SK-N-SH treated with all-trans-retinoic acid at 6 μM for 48 hours (cell line): Measurements from ENCODE around the gene ARSB.

Experiments
- ATAC-seq: fragments of 200-7000 bp; cut with Tn5 transposase; 3 replicates; pipeline ENCODE4 v1.9.1; 2020; ENCODE audit warnings: mild to moderate bottlenecking, moderate library complexity
- ARNTL ChIP-seq: fragments of 450-650 bp; formaldehyde crosslinking; IDR thresholded peaks from 2 replicates; pipeline ENCODE4 v1.5.0; 2020; ENCODE audit warnings: low read depth, mild to moderate bottlenecking, moderate library complexity, borderline replicate concordance
- BACH2 ChIP-seq: fragments of 250-450 bp; sonication (Bioruptor Pico); IDR thresholded peaks from 2 replicates; pipeline ENCODE4 v1.9.0; 2021; ENCODE audit warnings: mild to moderate bottlenecking, borderline replicate concordance
- CSRNP3 ChIP-seq: fragments of 250-450 bp; sonication (Bioruptor Pico); IDR thresholded peaks from 2 replicates; pipeline ENCODE4 v1.5.1; 2021; ENCODE audit warnings: mild to moderate bottlenecking, moderate library complexity
- GLIS3 ChIP-seq: fragments of 250-450 bp; sonication (Bioruptor Pico); IDR thresholded peaks from 2 replicates; pipeline ENCODE4 v1.5.0; 2020; ENCODE audit warnings: mild to moderate bottlenecking, moderate library complexity
- ISL1 ChIP-seq: fragments of 250-450 bp; sonication (Bioruptor Pico); IDR thresholded peaks from 2 replicates; pipeline ENCODE4 v2.1.2; 2022; ENCODE audit warnings: mild to moderate bottlenecking, moderate library complexity
- OSR1 ChIP-seq: fragments of 250-450 bp; sonication (Bioruptor Pico); IDR thresholded peaks from 2 replicates; pipeline ENCODE4 v1.8.0; 2022; ENCODE audit warnings: moderate library complexity, mild to moderate bottlenecking, inconsistent platforms
- RARB ChIP-seq: fragments of 250-450 bp; sonication (Bioruptor Pico); IDR thresholded peaks from 2 replicates; pipeline ENCODE4 v1.8.0; 2021; ENCODE audit warnings: mild to moderate bottlenecking, moderate library complexity
- SNAI2 ChIP-seq: fragments of 250-450 bp; sonication (Bioruptor Pico); IDR thresholded peaks from 2 replicates; pipeline ENCODE4 v1.5.0; 2020; ENCODE audit warnings: mild to moderate bottlenecking, moderate library complexity
- TCF4 ChIP-seq: fragments of 250-450 bp; sonication (Bioruptor Pico); IDR thresholded peaks from 2 replicates; pipeline ENCODE4 v1.8.0; 2021; ENCODE audit warnings: mild to moderate bottlenecking, moderate library complexity, borderline replicate concordance
- TOX ChIP-seq: fragments of 250-450 bp; sonication (Bioruptor Pico); IDR thresholded peaks from 2 replicates; pipeline ENCODE4 v1.8.0; 2021; ENCODE audit warnings: mild to moderate bottlenecking, moderate library complexity, borderline replicate concordance
- ZFP3 ChIP-seq: fragments of 250-450 bp; sonication (Bioruptor Pico); IDR thresholded peaks from 2 replicates; pipeline ENCODE4 v1.5.0; 2020; ENCODE audit warnings: mild to moderate bottlenecking, moderate library complexity
- ZFP30 ChIP-seq: fragments of 450-650 bp; formaldehyde crosslinking; IDR thresholded peaks from 2 replicates; pipeline ENCODE4 v1.5.0; 2022; ENCODE audit warnings: mild to moderate bottlenecking, moderate library complexity
- ZNF70 ChIP-seq: fragments of 450-650 bp; formaldehyde crosslinking; IDR thresholded peaks from 2 replicates; pipeline ENCODE4 v1.5.0; 2020; ENCODE audit warnings: mild to moderate bottlenecking, moderate library complexity
- TF ChIP-seq, protein P1 (sequence below): fragments of 250-450 bp; sonication (Bioruptor Pico); IDR thresholded peaks from 2 replicates; pipeline ENCODE4 v1.5.1; 2020; ENCODE audit warnings: low read depth, mild to moderate bottlenecking, moderate library complexity
- TF ChIP-seq, protein P2 (sequence below): fragments of 250-450 bp; sonication (Bioruptor Pico); IDR thresholded peaks from 2 replicates; pipeline ENCODE4 v1.8.0; 2020; ENCODE audit warnings: mild to moderate bottlenecking, moderate library complexity, borderline replicate concordance
- TF ChIP-seq, protein P3 (sequence below): fragments of 250-450 bp; sonication (Bioruptor Pico); IDR thresholded peaks from 2 replicates; pipeline ENCODE4 v1.8.0; 2021; ENCODE audit warnings: low read depth, mild to moderate bottlenecking, moderate library complexity, borderline replicate concordance

Gene ARSB

GRCh38 chr5:78889369-78890140 lies 95.6 kb downstream of the ARSB start:
- TF ChIP-seq SNAI2 (no peak), ZFP3 (no peak), ISL1 (CRISPR knock-in tag) (peak; percentile 61; the same call in 1 of the 2 replicates), OSR1 (CRISPR knock-in tag) (no peak), CSRNP3 (CRISPR knock-in tag) (no peak)

DNA sequence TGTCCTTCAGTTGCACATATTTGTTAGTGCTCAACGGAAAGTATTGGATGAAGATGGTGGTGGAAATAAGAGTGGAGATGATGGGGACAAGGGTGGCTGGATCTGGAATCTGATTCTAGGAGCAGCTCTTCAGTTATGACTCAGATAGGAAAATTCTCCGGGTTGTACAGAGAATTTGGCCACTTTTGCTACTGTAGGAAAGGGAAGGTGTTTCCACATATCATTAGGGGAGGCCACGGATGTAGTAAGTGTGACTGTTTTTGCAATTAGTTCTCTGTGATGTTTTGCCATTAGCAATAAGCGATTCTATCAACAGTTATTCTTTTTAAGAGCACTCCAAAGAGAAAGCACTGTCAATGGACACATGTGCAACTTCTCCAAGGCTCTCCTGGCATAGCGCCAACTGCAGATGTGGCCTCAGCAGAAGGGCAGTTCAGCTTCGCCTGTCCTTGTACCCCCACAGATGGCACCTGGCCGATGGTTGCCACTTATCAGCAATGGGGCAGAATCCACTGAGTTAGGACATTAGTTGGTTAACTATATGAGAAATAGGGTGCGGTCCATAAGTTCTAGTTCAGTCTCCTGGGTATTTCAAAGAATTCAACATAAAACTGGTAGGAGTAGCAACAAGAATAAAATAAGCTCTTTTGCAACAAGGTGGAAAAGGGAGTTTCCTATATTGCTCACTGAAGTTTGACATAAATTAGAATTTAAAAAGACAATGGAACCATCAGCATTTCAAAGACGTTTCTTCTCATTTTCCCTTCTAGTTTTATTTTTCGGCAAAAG lies 96.3 kb downstream of the ARSB start:
- TF ChIP-seq, protein P1, sequence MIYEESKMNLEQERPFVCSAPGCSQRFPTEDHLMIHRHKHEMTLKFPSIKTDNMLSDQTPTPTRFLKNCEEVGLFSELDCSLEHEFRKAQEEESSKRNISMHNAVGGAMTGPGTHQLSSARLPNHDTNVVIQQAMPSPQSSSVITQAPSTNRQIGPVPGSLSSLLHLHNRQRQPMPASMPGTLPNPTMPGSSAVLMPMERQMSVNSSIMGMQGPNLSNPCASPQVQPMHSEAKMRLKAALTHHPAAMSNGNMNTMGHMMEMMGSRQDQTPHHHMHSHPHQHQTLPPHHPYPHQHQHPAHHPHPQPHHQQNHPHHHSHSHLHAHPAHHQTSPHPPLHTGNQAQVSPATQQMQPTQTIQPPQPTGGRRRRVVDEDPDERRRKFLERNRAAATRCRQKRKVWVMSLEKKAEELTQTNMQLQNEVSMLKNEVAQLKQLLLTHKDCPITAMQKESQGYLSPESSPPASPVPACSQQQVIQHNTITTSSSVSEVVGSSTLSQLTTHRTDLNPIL: no peak
- TF ChIP-seq ZNF70 (CRISPR knock-in tag) (no peak), OSR1 (CRISPR knock-in tag) (no peak), ARNTL (CRISPR knock-in tag) (no peak), TCF4 (CRISPR knock-in tag) (no peak), GLIS3 (CRISPR knock-in tag) (no peak), ZFP30 (CRISPR knock-in tag) (no peak)
- TF ChIP-seq, protein P2, sequence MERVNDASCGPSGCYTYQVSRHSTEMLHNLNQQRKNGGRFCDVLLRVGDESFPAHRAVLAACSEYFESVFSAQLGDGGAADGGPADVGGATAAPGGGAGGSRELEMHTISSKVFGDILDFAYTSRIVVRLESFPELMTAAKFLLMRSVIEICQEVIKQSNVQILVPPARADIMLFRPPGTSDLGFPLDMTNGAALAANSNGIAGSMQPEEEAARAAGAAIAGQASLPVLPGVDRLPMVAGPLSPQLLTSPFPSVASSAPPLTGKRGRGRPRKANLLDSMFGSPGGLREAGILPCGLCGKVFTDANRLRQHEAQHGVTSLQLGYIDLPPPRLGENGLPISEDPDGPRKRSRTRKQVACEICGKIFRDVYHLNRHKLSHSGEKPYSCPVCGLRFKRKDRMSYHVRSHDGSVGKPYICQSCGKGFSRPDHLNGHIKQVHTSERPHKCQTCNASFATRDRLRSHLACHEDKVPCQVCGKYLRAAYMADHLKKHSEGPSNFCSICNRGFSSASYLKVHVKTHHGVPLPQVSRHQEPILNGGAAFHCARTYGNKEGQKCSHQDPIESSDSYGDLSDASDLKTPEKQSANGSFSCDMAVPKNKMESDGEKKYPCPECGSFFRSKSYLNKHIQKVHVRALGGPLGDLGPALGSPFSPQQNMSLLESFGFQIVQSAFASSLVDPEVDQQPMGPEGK: no peak
- TF ChIP-seq, protein P3, sequence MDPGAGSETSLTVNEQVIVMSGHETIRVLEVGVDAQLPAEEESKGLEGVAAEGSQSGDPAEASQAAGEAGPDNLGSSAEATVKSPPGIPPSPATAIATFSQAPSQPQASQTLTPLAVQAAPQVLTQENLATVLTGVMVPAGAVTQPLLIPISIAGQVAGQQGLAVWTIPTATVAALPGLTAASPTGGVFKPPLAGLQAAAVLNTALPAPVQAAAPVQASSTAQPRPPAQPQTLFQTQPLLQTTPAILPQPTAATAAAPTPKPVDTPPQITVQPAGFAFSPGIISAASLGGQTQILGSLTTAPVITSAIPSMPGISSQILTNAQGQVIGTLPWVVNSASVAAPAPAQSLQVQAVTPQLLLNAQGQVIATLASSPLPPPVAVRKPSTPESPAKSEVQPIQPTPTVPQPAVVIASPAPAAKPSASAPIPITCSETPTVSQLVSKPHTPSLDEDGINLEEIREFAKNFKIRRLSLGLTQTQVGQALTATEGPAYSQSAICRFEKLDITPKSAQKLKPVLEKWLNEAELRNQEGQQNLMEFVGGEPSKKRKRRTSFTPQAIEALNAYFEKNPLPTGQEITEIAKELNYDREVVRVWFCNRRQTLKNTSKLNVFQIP (CRISPR knock-in tag): no peak
- no peak for ATAC-seq

More at GRCh38 chr5:78889369-78890140, 95.6 kb downstream of the ARSB start:
- ATAC-seq: peak; percentile 79

- TF ChIP-seq GLIS3 (CRISPR knock-in tag) (no peak), RARB (no peak), BACH2 (CRISPR knock-in tag) (no peak), TOX (CRISPR knock-in tag) (no peak)
- TF ChIP-seq, protein P3 (CRISPR knock-in tag): no peak
- ATAC-seq: no peak
These were observed 97.6 kb downstream of the ARSB start for GRCh38 chr5:78887384-78888118.
